HG03439 (cell line): ENCODE results near the gene GJB5.

Experiments used
- ATAC-seq: cut with Tn5 transposase; IDR thresholded peaks from one replicate; pipeline ENCODE4 v1.9.1; 2021; ENCODE audit warnings: mild to moderate bottlenecking, moderate library complexity; ENCODE audit not compliant: unreplicated experiment

Gene GJB5

DNA sequence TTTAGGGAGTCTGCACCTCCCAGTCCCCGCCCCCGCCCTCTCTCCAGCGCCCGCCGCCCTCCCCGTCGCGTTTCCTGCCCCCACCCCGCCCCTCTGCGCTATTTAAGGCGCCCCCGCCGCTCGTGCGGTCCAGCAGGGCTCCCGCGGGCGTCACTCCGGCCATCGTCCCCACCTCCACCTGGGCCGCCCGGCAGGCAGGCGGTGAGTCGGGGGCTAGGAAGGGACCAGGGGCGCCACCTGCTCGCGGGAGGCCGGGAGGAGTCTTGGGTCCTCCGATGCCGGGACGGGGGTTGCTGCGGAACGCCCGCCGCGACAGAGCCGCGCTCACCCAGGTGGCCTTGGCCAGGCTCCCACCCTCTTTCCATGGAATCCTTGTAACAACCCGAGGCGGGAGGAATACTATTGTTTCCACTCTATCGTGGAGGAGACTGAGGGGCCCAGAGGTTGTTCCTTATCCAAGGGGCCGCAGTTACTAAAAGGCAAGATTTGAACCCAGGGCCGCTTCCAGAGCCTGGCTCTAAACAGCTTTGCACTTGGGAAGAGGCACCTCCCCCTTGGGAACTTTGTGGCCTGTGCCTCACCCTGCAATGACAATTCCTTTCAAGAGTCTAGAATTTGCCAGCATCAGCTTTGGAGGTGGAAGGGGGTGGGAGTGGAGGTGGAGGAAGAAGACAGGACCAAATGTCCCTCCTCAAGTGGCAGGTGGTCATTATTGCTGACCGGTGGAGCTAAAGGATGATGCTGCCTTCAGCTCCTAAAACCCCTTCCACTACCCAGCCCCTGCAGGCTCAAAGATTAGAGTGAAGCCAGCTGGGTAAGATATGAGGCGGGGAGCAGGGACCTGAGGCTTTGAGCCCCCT, 38.3 kb downstream of the GJB5 start, which contains the start of gene GJA4:
GJA4 (plus strand) TSS at position 132 of the 860 bp plus-strand sequence. CDS start 1,215 bp downstream, outside the sequence.
- ATAC-seq, result no peak

DNA sequence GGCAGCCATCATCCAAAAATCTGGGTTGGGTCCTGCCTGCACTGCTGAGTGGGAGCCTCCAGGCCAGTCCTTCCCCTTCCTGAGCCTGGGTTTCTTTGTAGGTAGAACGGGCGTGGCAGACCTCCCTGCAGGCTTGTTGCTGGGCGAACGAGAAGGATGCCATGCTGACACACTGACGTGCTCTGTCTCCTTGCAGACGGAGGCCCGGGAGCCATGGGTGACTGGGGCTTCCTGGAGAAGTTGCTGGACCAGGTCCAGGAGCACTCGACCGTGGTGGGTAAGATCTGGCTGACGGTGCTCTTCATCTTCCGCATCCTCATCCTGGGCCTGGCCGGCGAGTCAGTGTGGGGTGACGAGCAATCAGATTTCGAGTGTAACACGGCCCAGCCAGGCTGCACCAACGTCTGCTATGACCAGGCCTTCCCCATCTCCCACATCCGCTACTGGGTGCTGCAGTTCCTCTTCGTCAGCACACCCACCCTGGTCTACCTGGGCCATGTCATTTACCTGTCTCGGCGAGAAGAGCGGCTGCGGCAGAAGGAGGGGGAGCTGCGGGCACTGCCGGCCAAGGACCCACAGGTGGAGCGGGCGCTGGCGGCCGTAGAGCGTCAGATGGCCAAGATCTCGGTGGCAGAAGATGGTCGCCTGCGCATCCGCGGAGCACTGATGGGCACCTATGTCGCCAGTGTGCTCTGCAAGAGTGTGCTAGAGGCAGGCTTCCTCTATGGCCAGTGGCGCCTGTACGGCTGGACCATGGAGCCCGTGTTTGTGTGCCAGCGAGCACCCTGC, 39.3 kb downstream of the GJB5 start:
- ATAC-seq, result no peak

DNA sequence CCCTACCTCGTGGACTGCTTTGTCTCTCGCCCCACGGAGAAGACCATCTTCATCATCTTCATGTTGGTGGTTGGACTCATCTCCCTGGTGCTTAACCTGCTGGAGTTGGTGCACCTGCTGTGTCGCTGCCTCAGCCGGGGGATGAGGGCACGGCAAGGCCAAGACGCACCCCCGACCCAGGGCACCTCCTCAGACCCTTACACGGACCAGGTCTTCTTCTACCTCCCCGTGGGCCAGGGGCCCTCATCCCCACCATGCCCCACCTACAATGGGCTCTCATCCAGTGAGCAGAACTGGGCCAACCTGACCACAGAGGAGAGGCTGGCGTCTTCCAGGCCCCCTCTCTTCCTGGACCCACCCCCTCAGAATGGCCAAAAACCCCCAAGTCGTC, 39.9 kb downstream of the GJB5 start:
- ATAC-seq, result no peak

DNA sequence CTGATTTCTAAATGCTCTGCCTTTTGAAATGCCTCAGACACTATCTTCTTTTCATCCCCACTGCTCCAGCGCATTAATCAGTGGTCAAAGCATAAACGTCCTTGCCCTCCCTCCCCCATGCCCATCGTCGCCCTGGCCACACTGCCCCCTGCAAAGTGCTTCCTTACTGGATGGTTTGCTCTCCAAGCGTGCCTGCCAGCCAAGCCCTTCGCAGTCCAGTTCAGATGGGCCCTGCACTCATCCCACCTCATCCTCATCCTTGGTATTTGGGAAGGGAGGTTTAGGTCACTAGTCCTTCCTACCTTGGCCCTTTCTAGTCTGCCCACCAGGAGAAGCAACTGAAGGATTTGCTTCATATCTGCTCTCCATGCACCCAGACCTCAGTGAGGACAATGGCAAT, 41.1 kb downstream of the GJB5 start:
- ATAC-seq, result no peak

DNA sequence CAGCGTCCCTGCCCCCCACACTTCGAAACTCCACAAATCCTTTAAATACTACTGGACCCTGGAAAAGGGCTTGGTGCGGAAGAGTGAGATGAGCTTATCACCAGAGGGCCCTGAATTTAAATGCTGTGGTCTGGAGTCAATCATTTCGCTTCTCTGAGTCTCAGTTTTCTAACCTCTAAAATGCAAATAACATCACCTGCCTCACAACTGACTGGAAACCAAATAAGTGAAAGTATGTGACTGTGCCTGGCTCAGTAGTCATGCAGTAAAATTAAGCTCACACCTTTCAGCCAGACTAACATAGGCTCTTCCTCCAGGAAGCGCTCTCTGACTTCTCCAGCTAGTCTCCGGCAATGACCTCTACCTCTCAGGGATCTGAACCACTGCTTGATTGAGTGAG, 42.1 kb downstream of the GJB5 start:
- ATAC-seq, result no peak

DNA sequence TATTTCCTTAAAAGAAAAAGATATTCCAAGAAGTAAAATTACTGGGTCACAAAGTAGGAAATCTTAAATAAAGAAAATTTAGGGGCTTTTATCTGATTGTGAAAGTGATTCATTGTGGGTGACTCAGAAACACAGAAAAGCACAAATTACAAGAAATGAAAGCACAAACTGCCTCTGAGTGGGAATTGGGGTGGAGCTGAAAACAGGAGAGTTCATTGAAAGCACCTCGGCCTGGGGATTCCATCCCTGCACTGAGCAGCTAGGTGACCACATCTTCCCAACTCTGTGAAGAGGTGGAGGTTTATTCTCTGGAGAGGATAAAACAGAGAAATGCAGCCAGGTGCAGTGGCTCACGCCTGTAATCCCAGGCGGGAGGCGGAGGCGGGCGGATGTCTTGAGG, 45.4 kb downstream of the GJB5 start:
- no peak for ATAC-seq

DNA sequence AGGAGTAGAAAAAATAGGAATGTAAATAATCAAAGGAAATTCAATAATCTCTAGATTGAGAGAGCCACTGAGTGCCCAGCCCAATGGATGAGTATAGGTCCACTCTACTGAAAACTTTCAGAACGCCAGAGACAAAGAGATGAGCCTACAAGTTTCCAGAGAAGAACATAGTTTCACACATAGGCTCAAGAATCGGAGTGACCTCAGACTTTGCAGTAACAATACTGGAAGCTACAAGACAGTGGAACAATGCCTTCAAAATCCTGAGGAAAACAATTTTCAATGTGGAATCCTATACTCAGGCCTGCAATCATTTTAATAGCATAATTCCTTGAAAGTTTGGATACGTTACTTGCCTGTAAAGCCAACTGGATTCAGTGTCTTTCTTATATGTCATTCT, 48.9 kb downstream of the GJB5 start:
- ATAC-seq, result no peak

DNA sequence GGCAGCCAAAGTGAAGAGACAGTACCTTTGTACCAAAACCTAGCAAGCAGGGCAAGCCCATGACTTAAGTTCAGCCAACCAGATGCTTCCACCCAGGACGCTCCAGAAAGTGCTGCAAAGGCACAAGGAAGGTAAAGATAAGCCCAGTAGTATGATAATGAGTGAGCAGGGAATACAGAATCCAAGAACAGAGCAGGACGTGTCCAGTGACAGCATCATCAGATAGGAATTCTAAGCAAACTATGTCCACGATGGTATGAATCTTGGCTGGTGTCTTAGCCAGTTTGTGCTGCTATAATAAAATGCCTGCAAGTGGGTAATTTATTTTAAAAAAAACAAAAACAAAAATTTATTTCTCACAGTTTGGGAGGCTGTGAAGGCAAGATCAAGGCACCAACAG, 51.5 kb downstream of the GJB5 start:
- ATAC-seq, result no peak
